GM18517 (cell line): ENCODE results near the gene MYO9A.

Experiments
- ATAC-seq: cut with Tn5 transposase; IDR thresholded peaks from one replicate; pipeline ENCODE4 v1.9.1; 2021; ENCODE audit warnings: mild to moderate bottlenecking, moderate library complexity; ENCODE audit not compliant: unreplicated experiment

The MYO9A gene

GRCh38 chr15:72118017-72118978, at the start of gene MYO9A, which contains the start of gene SENP8:
Gene MYO9A, minus strand, starts transcription at chr15:72118150. Its CDS starts 71,587 bp downstream, at chr15:72046563.
Gene SENP8, plus strand, starts transcription at chr15:72118403. Its CDS starts 21,221 bp downstream, at chr15:72139624.
- peak; percentile 64 for ATAC-seq

GRCh38 chr15:72167445-72167844, 49.5 kb upstream of the MYO9A start:
- ATAC-seq, result no peak

GRCh38 chr15:72166716-72167417, 48.9 kb upstream of the MYO9A start:
- ATAC-seq, result no peak

- no peak for ATAC-seq
These were observed 45.8 kb upstream of the MYO9A start for GRCh38 chr15:72163719-72164118.

GRCh38 chr15:72162569-72162968, 44.6 kb upstream of the MYO9A start:
- ATAC-seq, result no peak

- no peak for ATAC-seq
These were observed 43.6 kb upstream of the MYO9A start for GRCh38 chr15:72161361-72162132.

GRCh38 chr15:72160696-72161245, 42.8 kb upstream of the MYO9A start:
- no peak for ATAC-seq

- ATAC-seq, result no peak
These were observed 39.0 kb upstream of the MYO9A start for GRCh38 chr15:72156928-72157327.

GRCh38 chr15:72155635-72156616, 38.0 kb upstream of the MYO9A start:
- peak; percentile 60 for ATAC-seq

- ATAC-seq, result no peak
These were observed 37.2 kb upstream of the MYO9A start for GRCh38 chr15:72155003-72155621.

- ATAC-seq, result no peak
These were observed 36.4 kb upstream of the MYO9A start for GRCh38 chr15:72154316-72154715.

GRCh38 chr15:72153269-72154000, 35.5 kb upstream of the MYO9A start:
- ATAC-seq, result no peak

GRCh38 chr15:72147418-72147817, 29.5 kb upstream of the MYO9A start:
- no peak for ATAC-seq

- no peak for ATAC-seq
These were observed 29.0 kb upstream of the MYO9A start for GRCh38 chr15:72146934-72147333.

- ATAC-seq, result no peak
These were observed 28.3 kb upstream of the MYO9A start for GRCh38 chr15:72146221-72146620.

- peak; percentile 98 for ATAC-seq
These were observed 23.5 kb upstream of the MYO9A start for GRCh38 chr15:72141171-72142084.

- no peak for ATAC-seq
These were observed 22.1 kb upstream of the MYO9A start for GRCh38 chr15:72140088-72140487.
